HCT116 (cell line): Measurements from ENCODE around the gene C2CD3. TPM values are rescaled to one million over a fixed set of nuclear protein-coding genes. Genes with fewer than 3 reads are reported as not detected.

ENCODE experiments used
- ATAC-seq: fragments of 200-7000 bp; cut with Tn5 transposase; 2 replicates; pipeline ENCODE4 v1.9.1; 2020; ENCODE audit warnings: mild to moderate bottlenecking, moderate library complexity
- BruUV-seq: library from RNA; stranded (reverse); fragments of 400-500 nt; replicated peaks from 2 replicates; lab custom pipeline; 2021; lab: Mats Ljungman, UMichigan
- CTCF ChIA-PET: fragments of 300-600 bp; sonication (Branson Sonifier 250); formaldehyde crosslinking; loops from one replicate; lab custom pipeline; 2021; ENCODE audit warnings: antibody characterized with exemption; lab: Charles Lee
- POLR2A ChIA-PET: fragments of 300-600, 350-600 bp; sonication (Branson Sonifier 250); formaldehyde crosslinking; loops from one replicate; lab custom pipeline; 2021; ENCODE audit warnings: antibody characterized with exemption; lab: Charles Lee
- RAD21 ChIA-PET, 2 experiments: fragments of 300-600 bp; sonication (Branson Sonifier 250); formaldehyde crosslinking; loops; one replicate each; lab custom pipeline; 2023; ENCODE audit warnings: low total read pairs in 2 of 2; ENCODE audit not compliant: uncharacterized antibody in 2 of 2, unreplicated experiment in 2 of 2, low non-redundant PET in 1 of 2; lab: Charles Lee
- DNase-seq: peaks from one replicate; pipeline ENCODE4 v3.0.0-alpha.2; 2010; ENCODE audit warnings: low read depth, low spot score
- H2AFZ ChIP-seq: fragments of 200-600 bp; shearing (Covaris generic), sonication (generic); 2 replicates; pipeline ENCODE4 v1.6.1; 2017; ENCODE audit warnings: low read depth, mixed run types, mixed read lengths, antibody characterized with exemption, low read length; ENCODE audit not compliant: poor library complexity, severe bottlenecking
- H3K27ac ChIP-seq: 2 replicates; pipeline ENCODE4 v1.5.1; 2012; ENCODE audit warnings: low read depth, low read length
- H3K27me3 ChIP-seq: fragments of 200-600 bp; sonication (generic); 2 replicates; pipeline ENCODE4 v1.6.1; 2016; ENCODE audit warnings: mixed run types, low read length, mixed read lengths; ENCODE audit not compliant: insufficient read depth
- H3K36me3 ChIP-seq, 2 experiments: fragments of 200-500 bp in 1 of 2; fragments of 200-600 bp in 1 of 2; sonication (Bioruptor generic) in 1 of 2; sonication (generic) in 1 of 2; 2 replicates each; pipeline versions ENCODE4 v1.5.1 to v1.6.1; 2014 to 2016; ENCODE audit warnings: low read length in 2 of 2, inconsistent platforms in 1 of 2, mixed read lengths in 1 of 2, mixed run types in 1 of 2; ENCODE audit not compliant: insufficient read depth in 2 of 2, control insufficient read depth in 1 of 2
- H3K4me1 ChIP-seq, 2 experiments: fragments of 200-600 bp in 1 of 2; sonication (generic) in 1 of 2; 2 replicates each; pipeline versions ENCODE4 v1.5.1 to v1.6.1; 2012 to 2017; ENCODE audit warnings: low read length in 2 of 2, inconsistent platforms in 1 of 2, mild to moderate bottlenecking in 1 of 2, mixed read lengths in 1 of 2, mixed run types in 1 of 2, moderate library complexity in 1 of 2; ENCODE audit not compliant: insufficient read depth in 2 of 2, control insufficient read depth in 1 of 2
- H3K4me2 ChIP-seq: fragments of 200-600 bp; sonication (generic); 2 replicates; pipeline ENCODE4 v1.6.1; 2017; ENCODE audit warnings: mixed run types, low read length, mixed read lengths
- H3K4me3 ChIP-seq, 2 experiments: fragments of 200-600 bp in 1 of 2; sonication (generic) in 1 of 2; replicated peaks in 1 of 2; 2 replicates each; pipeline ENCODE4 v1.5.1; 2011 to 2016; ENCODE audit warnings: low read length in 2 of 2, control low read depth in 1 of 2, low read depth in 1 of 2, mild to moderate bottlenecking in 1 of 2, mixed read lengths in 1 of 2, mixed run types in 1 of 2
- H3K79me2 ChIP-seq: fragments of 200-600 bp; sonication (generic); 2 replicates; pipeline ENCODE4 v1.6.1; 2017; ENCODE audit warnings: mild to moderate bottlenecking, mixed run types, low read length, moderate library complexity, mixed read lengths; ENCODE audit not compliant: insufficient read depth
- H3K9ac ChIP-seq: fragments of 200-600 bp; sonication (generic); 2 replicates; pipeline ENCODE4 v1.6.1; 2016; ENCODE audit warnings: low read length, mixed read lengths
- H3K9me2 ChIP-seq: fragments of 200-600 bp; sonication (generic), shearing (Covaris generic); 2 replicates; pipeline ENCODE4 v1.6.1; 2017; ENCODE audit warnings: mixed run types, mild to moderate bottlenecking, moderate library complexity; ENCODE audit not compliant: insufficient read depth
- H3K9me3 ChIP-seq, 2 experiments: fragments of 200-500 bp in 1 of 2; fragments of 200-600 bp in 1 of 2; sonication (Bioruptor generic) in 1 of 2; sonication (generic) in 1 of 2; 2 replicates each; pipeline ENCODE4 v1.6.1; 2014 to 2017; ENCODE audit warnings: low read length in 2 of 2, mixed read lengths in 2 of 2, inconsistent platforms in 1 of 2, low read depth in 1 of 2, mild to moderate bottlenecking in 1 of 2, mixed run types in 1 of 2, moderate library complexity in 1 of 2; ENCODE audit not compliant: control insufficient read depth in 1 of 2, insufficient read depth in 1 of 2
- H4K20me1 ChIP-seq: fragments of 200-600 bp; sonication (generic), shearing (Covaris generic); 2 replicates; pipeline ENCODE4 v1.6.1; 2017; ENCODE audit warnings: mixed run types, mild to moderate bottlenecking, moderate library complexity; ENCODE audit not compliant: insufficient read depth
- CBX3 ChIP-seq: IDR thresholded peaks from 2 replicates; pipeline ENCODE4 v1.6.1; 2012; ENCODE audit warnings: low read depth
- CEBPB ChIP-seq: IDR thresholded peaks from 2 replicates; pipeline ENCODE4 v1.6.1; 2012; ENCODE audit warnings: low read depth
- EZH2phosphoT487 ChIP-seq: fragments of 200-600 bp; IDR thresholded peaks from 2 replicates; pipeline ENCODE4 v1.6.1; 2018; ENCODE audit warnings: antibody characterized with exemption, borderline replicate concordance
- FOSL1 ChIP-seq: IDR thresholded peaks from 2 replicates; pipeline ENCODE4 v1.6.1; 2012; ENCODE audit warnings: low read depth
- JUND ChIP-seq: IDR thresholded peaks from 2 replicates; pipeline ENCODE4 v1.6.1; 2012
- POLR2A ChIP-seq: IDR thresholded peaks from 2 replicates; pipeline ENCODE4 v1.7.0; 2011; ENCODE audit warnings: borderline replicate concordance; ENCODE audit not compliant: insufficient read depth, insufficient read length; ENCODE audit errors: extremely low read depth
- POLR2AphosphoS5 ChIP-seq: IDR thresholded peaks from 2 replicates; pipeline ENCODE4 v1.6.1; 2011; ENCODE audit warnings: mild to moderate bottlenecking, low read depth, low read length, moderate library complexity
- RAD21 ChIP-seq: IDR thresholded peaks from 2 replicates; pipeline ENCODE4 v1.6.1; 2012; ENCODE audit warnings: low read depth, mild to moderate bottlenecking
- SP1 ChIP-seq: IDR thresholded peaks from 2 replicates; pipeline ENCODE4 v1.6.1; 2012; ENCODE audit warnings: low read depth
- TCF7L2 ChIP-seq: IDR thresholded peaks from 2 replicates; pipeline ENCODE4 v1.7.0; 2011; ENCODE audit warnings: borderline replicate concordance, inconsistent platforms; ENCODE audit not compliant: insufficient read depth, insufficient read length; ENCODE audit errors: extremely low read depth
- YY1 ChIP-seq: IDR thresholded peaks from 2 replicates; pipeline ENCODE4 v1.6.1; 2011; ENCODE audit warnings: low read length, low read depth, moderate library complexity, mild to moderate bottlenecking; ENCODE audit not compliant: insufficient replicate concordance; ENCODE audit errors: extremely low read depth
- ZFX ChIP-seq: fragments of 450-650 bp; IDR thresholded peaks from 2 replicates; pipeline ENCODE4 v1.6.1; 2017
- intact Hi-C: fragments of 100-400 bp; cut with micrococcal nuclease; formaldehyde crosslinking; loops from 2 replicates; pipeline ENCODE4 v1.10.0; 2022
- total RNA-seq: library from RNA; stranded (reverse); gene quantifications from one replicate; pipeline ENCODE4 v1.2.1, GENCODE V29; 2021; ENCODE audit not compliant: unreplicated experiment
- TF ChIP-seq, protein P1 (sequence below), 3 experiments: fragments of 200-600 bp in 1 of 3; sonication (generic) in 1 of 3; IDR thresholded peaks in 2 of 3; conservative IDR thresholded peaks in 1 of 3; 2 replicates each; pipeline ENCODE4 v1.5.1; 2012 to 2017; ENCODE audit warnings: low read depth in 2 of 3, low read length in 2 of 3, antibody characterized with exemption in 1 of 3, borderline replicate concordance in 1 of 3, control low read depth in 1 of 3, mild to moderate bottlenecking in 1 of 3, mixed read lengths in 1 of 3, mixed run types in 1 of 3, moderate library complexity in 1 of 3; ENCODE audit not compliant: insufficient read depth in 1 of 3

The C2CD3 gene
- total RNA-seq, 1 experiment from 2014 or later, result 30.6 TPM

GRCh38 chr11:74020539-74020938, 150.3 kb downstream of the C2CD3 start:
- Histone ChIP-seq H3K27ac (no peak overlapping the region), H3K4me3 (no peak overlapping the region), H4K20me1 (no peaks in the 10 kb centered on the region), H3K9me3 (no peaks in the 10 kb centered on the region), H3K9ac (no peak overlapping the region), H3K27me3 (no peaks in the 10 kb centered on the region), H3K36me3 (no peaks in the 10 kb centered on the region)
- ChIA-PET CTCF (no interaction called here), RAD21 (no interaction called here), POLR2A (no interaction called here)
- no peak for DNase-seq
- ATAC-seq, result no peak
- intact Hi-C loops, result no loop called here
- TF ChIP-seq POLR2AphosphoS5 (no peak), POLR2A (no peak), CEBPB (no peak), ZFX (no peak), JUND (no peak), TCF7L2 (no peak), FOSL1 (no peak), CBX3 (no peak), RAD21 (no peak), EZH2phosphoT487 (no peak), SP1 (no peak), YY1 (no peak)
- TF ChIP-seq, protein P1, sequence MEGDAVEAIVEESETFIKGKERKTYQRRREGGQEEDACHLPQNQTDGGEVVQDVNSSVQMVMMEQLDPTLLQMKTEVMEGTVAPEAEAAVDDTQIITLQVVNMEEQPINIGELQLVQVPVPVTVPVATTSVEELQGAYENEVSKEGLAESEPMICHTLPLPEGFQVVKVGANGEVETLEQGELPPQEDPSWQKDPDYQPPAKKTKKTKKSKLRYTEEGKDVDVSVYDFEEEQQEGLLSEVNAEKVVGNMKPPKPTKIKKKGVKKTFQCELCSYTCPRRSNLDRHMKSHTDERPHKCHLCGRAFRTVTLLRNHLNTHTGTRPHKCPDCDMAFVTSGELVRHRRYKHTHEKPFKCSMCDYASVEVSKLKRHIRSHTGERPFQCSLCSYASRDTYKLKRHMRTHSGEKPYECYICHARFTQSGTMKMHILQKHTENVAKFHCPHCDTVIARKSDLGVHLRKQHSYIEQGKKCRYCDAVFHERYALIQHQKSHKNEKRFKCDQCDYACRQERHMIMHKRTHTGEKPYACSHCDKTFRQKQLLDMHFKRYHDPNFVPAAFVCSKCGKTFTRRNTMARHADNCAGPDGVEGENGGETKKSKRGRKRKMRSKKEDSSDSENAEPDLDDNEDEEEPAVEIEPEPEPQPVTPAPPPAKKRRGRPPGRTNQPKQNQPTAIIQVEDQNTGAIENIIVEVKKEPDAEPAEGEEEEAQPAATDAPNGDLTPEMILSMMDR (IDR thresholded peaks at IDR 0.05 in 2 of 3, conservative IDR thresholded peaks at IDR 0.05 in 1 of 3; ENCODE audit: borderline replicate concordance in 1 of 3, insufficient read depth in 1 of 3, low read depth in 2 of 3, low read length in 2 of 3), result no peak
- TF ChIP-seq, all 23 proteins: peak for 0
- Histone ChIP-seq H3K4me2 (no peak overlapping the region), H3K79me2 (no peaks in the 10 kb centered on the region), H3K4me1 (peaks cover 2 to 5% of the 10 kb centered on the region in 2 experiments; a peak in 3 of 4 replicates), H3K9me2 (no peaks in the 10 kb centered on the region), H2AFZ (no peak overlapping the region)
- BruUV-seq, result no TSS peak
